Suppressor macrophage treated with lipopolysaccharide for 4 hours (primary cell): ENCODE measurements around the gene LRPAP1.

Experiments
- DNase-seq: peaks from one replicate; pipeline ENCODE4 v3.0.0-alpha.2; 2020

Gene LRPAP1

DNA sequence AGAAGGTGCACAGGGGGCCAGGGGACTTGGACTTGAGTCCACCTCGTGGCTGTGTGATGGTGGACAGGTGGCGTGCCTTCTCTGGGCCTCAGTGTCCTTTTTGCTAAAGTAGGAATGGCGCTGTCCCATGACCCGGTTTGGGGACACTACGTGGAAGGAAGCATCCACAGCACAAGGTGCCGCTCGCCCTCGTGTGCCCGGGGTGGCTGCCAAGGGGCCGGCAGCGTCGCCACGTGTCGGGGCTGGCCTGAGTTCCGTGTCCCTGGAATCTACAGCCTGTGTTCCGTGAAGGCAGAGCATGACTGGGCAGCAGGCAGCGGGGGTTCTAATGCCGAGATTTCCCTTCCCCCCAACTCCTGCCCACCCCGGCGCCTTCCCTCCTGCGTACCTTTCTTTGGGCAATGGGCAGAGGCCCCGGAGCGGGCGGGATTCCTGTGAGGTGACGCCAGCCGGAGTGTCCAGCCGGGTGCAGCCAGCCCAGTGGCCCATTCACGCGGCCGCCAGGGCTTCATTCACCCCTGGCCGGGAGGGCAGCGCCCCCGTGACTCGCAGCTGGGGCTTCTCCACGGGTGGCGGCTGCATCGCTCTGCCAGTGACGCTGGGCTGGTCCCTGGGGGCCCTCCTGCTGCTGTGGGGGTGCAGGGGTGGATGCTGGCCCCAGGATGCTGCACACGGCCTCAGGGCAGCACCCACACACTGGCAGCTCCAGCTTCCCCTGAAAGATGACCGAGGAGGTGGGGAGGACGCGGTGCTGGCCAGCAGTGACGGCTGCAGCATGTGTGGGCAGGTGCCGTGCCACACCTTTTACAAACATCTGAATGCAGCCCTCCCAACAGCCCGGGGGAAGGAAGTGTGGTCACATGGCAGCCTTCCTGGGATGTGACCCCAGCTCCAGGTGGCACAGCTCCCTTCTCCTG is 47.9 kb downstream of the LRPAP1 start:
- DNase-seq, result no peak

DNA sequence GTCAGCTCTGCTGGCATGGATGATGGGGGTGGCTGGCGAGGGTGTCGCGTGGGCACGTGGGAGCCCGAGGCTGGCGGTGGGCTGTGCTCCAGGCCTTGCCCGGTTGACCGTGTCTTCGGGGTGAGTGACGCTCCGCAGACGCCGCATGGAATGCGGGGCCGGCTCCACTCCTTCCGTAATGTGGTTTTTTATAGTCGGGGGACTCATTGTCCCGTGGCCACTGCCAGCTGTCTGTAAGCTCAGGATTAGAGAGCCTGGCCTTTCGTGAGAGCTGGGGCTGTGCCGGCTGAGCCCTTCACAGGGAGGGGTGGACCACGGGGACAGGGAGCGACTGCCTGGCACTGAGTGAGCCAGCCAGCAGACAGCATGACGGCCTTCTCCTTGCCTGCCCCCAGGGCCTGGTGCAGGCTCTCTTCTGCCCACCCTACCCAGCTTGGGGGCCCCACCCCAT is 48.7 kb downstream of the LRPAP1 start:
- no peak for DNase-seq

GRCh38 chr4:3482707-3483106 is 49.5 kb downstream of the LRPAP1 start:
- DNase-seq, result no peak

DNA sequence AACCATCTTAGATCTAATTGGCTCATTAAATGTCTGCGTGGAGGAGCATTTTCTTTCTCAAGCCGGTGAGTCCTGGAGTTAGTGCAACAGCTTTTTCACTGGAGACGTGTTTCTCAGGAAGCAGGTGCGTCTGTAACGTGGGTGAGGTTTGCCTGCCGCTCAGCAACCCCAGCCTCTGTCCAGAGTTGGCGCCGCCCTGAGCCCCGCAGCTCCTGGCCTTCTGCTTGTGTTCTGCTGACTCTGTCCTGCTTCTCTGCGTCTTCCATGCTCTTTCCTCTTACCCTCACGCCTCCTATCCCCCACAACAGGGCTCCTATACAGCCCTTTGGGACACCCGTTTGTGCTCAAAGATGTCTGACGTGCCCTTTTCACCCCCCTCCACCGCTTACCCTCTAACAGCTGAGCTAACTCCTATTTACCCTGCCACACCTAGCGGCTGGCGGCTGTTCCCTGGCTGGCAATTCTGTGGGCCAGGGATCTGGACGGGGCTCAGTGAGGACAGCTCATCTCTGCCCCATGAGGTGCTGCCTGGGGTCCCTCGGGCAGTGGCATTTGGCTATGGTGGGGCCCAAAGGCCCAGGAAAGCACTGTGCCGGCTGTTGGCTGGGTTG is 50.3 kb downstream of the LRPAP1 start:
- no peak for DNase-seq

DNA sequence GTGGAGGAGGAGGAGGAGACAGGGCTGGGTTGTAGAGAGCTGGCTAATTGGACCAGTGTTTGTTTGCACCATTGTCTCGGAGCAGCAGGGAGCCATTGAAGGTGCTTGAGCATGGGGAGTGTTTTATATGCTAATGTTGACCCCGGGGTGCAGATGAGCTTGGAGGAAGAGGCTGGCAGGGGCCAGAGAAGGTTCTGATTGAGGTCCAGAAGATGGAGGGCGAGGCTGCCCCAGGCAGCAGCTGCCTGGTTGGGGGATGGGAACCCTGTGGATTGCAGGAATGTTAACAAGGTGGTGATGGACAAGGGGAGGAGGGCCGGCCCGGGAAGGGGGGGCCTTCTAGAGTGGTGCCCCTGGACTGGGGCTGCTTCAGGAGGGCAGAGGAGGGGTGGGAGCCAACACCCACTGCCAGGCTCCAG is 51.1 kb downstream of the LRPAP1 start:
- no peak for DNase-seq

DNA sequence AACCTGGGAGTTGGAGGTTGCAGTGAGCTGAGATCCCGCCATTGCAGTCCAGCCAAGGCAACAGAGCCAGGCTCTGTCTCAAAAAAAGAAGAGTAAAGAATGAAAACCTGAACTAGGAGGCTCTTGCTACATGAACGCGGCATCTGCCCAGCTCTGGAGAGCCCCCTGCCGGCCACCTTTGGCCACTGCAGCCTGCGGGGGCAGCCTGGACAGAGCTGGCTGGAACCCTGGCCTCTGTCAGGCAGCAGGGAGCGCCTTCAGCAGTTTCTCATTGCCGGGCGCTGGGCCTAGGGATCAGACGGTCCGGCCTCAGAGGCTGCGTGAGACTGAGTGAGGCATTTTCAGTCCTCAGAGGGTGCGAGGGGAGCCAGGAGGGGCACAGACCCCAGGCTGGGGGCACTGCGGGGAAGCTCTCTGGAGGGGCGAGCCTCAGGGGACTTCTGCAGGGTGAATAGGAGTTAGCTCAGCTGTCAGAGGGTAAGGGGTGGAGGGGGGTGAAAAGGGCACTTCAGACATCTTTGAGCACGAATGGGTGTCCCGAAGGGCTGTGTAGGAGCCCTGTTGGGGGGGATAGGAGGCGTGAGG is 51.6 kb downstream of the LRPAP1 start:
- DNase-seq, result peak; percentile 81

- DNase-seq, result no peak
Measured at GRCh38 chr4:3479358-3480101, 52.7 kb downstream of the LRPAP1 start.

DNA sequence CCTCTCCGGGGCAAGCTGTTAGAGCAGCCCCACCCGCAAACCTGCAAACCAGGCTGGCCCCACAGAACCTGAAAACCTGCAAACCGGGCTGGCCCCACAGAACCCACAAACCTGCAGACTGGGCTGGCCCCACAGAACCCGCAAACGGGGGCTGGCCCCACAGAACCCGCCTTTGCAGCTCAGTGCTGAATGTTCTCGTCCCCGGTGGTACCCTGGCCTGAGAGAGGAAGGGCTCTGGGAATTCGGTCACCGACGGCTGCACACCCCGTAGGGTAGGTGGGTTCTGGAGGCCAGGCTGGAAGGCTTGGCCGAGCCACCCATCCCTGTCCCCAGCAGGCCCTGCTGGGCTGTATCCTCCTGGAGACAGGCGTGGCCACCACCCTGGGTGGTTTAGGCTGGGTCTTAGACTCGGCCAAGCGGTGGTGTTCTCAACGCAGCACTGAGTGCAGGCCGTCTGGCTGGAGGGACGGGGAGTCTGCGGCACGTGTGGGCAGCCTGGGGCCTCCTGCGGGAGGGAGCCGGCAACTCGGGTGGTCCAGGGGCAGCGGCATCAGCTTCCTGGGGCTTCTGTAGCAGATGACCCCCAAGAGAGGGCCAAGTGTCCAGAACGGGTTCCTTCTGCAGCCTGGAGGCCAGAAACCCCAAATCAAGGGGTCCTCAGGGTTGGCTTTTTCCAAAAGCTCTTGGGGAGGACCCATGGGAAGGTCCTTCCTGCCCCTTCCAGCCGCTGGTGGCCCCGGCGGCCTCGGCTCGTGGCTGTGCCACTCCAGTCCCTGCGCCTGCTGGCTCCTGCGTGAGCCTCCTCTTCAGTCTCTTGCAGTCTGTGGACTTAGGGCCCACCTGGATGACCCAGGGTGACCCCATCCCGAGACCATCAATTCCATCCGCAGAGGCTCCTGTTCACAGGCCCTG is 53.5 kb downstream of the LRPAP1 start:
- DNase-seq, result no peak

GRCh38 chr4:3477750-3478430 is 54.3 kb downstream of the LRPAP1 start:
- DNase-seq, result no peak

DNA sequence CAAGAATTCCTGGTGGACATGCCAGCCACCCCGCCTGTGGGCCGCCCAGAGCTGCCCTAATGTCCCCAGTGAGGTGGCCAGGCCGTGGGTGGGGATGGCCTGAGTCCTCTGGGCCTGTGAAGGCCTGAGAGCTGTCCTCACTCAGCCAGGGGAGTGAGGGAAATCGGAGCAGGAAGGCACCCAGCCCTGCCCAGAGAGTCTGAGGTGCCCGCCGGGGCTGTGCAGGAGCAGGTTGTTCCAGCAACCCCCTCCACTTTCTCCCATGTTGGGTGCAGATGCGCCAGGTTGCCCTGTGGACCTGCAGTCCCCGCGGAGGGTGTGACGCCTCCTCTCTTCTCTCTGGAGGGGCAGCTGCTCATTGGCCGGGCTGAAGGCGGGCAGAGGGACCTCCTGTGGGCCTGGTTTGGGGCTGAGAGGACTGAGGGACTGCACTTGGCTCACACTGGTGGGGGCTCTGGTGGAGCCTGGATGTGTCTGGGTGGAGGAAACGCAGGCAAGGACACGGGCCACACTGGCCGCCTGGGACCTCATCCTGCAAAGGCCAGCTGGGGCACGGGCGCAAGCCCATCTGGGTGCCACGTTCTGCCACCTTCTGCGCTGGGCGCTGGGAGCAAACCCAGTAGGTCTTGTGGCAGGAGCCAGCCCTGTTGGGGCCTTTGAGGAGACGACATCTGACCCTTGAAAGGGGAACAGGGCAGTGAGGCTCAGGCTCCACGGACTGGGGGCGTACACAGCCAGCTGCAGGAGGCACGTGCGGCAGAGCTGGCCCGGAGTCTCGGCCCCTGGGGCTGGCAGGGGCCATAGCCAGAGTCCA is 55.1 kb downstream of the LRPAP1 start:
- DNase-seq, result no peak

GRCh38 chr4:3476341-3476747 is 55.9 kb downstream of the LRPAP1 start:
- DNase-seq, result no peak

- DNase-seq, result no peak
Measured at GRCh38 chr4:3475713-3476260, 56.4 kb downstream of the LRPAP1 start.

DNA sequence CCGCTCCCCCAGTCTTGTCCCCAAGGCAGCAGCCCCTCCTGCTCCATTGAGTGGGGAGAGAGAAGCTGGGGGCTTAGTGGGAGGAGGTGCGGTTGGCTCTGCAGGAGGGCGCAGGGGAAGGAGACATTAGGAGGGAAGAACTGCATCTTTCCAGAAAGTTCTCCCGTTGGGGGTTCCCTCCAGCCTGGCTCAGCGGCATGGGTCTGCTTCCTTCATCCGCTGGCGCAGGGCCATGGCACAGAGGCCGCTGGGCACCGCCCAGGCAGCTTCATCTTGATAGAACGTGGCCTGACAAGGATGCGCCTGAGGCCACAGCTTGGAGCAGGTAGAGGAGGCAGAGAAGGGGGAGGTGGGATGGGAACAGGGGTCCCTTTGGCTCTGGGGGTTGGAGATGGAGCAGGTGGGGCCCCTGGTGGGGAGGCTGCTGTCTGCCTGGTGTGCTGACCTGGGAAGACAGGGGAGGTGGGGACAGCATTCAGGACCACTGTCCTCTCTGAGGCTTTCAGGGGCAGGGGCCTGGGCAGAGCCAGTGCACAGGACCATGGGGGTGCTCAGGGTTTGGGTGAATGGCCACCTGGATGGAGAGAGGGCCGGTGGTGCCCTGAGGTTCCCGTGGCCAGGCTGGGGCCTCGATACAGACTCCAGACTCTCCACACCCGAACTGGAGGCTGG is 57.0 kb downstream of the LRPAP1 start:
- DNase-seq, result no peak

- no peak for DNase-seq
Measured at GRCh38 chr4:3473996-3474765, 58.0 kb downstream of the LRPAP1 start.

DNA sequence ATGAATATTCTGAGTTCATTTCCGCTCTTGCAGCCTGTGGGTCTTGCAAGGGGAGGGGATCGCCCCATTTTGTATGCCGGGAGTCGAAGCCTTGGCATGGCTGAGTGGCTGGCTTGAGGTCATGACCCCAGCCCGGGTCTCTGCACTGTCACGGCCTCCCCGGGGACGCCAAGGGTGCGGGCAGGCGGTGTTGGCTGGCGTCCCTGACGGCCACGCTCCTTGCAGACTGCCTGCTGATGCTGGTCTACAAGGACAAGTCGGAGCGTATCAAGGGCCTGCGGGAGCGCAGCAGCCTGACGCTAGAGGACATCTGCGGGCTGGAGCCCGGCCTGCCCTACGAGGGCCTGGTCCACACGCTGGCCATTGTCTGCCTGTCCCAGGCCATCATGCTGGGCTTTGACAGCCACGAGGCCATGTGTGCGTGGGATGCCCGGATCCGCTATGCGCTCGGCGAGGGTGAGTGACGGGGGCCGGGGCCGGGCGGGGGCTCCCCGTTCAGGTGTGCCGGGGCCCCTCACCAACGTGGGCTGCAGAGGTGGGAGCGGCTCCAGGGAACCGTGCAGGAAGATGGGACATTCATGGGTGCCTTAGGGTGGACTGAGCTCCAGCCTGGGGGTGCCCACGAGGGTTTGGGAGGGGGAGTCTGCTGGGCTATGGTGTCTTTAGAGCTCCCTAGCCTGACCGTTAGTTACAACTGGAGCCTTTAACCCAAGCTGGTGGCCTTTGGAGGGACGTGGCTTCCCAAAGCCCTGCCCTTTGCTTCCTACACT is 58.9 kb downstream of the LRPAP1 start:
- DNase-seq, result no peak

- DNase-seq, result no peak
Measured at GRCh38 chr4:3472411-3473141, 59.6 kb downstream of the LRPAP1 start.

GRCh38 chr4:3471886-3472285 is 60.3 kb downstream of the LRPAP1 start:
- DNase-seq, result no peak
